ENCODE measurements around the gene CCNI2.

The CCNI2 gene

DNA sequence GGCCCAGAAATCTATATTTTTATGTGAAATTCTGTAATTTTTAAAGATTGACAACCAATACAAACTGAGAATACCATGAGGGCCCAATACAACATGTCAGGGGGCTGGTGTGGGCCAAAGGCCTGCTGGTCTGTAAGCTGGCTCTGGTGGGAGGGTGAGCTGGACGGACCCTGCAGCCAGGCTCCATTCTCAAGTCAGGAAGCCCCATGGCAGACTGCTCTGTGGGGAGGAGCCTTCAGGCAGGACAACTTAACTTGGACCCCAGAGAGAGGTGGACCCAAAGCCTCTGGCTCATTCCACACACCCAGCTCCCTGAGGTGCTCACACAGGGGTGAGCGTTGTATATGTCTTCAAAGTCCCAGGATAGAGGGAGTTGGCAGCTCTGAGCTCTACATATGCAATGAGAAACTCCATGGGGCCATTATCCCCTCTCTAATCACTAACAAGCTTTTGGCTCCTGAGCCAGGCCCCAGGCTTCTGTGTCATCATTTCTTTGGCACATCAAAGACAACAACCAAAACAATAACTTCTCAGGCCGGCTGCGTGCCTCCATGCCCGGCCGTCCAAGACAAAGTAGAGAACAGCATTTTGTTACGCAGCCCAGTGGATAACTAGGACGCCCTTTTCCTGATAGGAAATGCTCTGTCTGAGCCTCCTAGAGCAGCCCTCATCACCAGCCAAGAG, 23.4 kb downstream of the CCNI2 start:
- H3K27ac ChIP-seq (ENCODE audit: low read length), result no peak overlapping the region
- no peak overlapping the region for H3K9ac ChIP-seq (ENCODE audit: low read depth, low read length)

DNA sequence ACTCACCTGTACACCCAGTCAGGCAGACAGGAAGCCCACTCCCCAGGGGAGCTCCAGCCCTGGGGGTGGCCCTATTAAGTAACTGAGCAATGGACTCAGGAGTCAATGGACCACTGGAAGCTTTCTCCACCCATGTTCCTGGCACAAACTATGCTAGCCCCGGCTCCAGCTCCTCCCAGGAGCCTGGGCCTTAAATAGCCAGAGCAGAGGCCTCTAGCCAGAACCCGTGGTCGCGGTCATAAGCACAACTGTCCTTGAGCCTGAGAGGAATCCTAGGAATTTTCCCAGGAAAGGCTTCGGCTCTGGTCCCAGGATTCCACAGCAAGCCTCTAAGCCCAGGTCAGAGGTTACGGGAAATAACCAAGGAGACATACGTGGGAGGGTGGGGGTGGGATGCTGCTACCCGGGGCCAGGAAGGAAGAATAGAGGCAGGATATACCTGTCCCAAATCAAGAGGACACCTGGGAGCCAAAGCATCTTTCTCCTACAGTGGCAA, 24.3 kb downstream of the CCNI2 start:
- Histone ChIP-seq H3K27me3 (ENCODE audit: insufficient read depth, low read length) (peaks cover 27% of the 10 kb centered on the region), H3K36me3 (ENCODE audit: insufficient read depth, low read depth, low read length) (no peaks in the 10 kb centered on the region), H3K4me1 (ENCODE audit: insufficient read depth, low read length) (peaks cover 28% of the 10 kb centered on the region), H3K27ac (ENCODE audit: low read length) (no peak overlapping the region), H3K4me3 (ENCODE audit: low read length) (no peak overlapping the region), H3K9ac (ENCODE audit: low read depth, low read length) (no peak overlapping the region), H3K9me3 (ENCODE audit: insufficient read depth, low read depth, low read length) (no peaks in the 10 kb centered on the region)

More for the DNA sequence above, 23.4 kb downstream of the CCNI2 start:
- Histone ChIP-seq H3K4me3 (ENCODE audit: low read length) (no peak overlapping the region), H3K9me3 (ENCODE audit: insufficient read depth, low read depth, low read length) (no peaks in the 10 kb centered on the region), H3K27me3 (ENCODE audit: insufficient read depth, low read length) (peaks cover 18% of the 10 kb centered on the region), H3K36me3 (ENCODE audit: insufficient read depth, low read depth, low read length) (no peaks in the 10 kb centered on the region), H3K4me1 (ENCODE audit: insufficient read depth, low read length) (peaks cover 23% of the 10 kb centered on the region)

DNA sequence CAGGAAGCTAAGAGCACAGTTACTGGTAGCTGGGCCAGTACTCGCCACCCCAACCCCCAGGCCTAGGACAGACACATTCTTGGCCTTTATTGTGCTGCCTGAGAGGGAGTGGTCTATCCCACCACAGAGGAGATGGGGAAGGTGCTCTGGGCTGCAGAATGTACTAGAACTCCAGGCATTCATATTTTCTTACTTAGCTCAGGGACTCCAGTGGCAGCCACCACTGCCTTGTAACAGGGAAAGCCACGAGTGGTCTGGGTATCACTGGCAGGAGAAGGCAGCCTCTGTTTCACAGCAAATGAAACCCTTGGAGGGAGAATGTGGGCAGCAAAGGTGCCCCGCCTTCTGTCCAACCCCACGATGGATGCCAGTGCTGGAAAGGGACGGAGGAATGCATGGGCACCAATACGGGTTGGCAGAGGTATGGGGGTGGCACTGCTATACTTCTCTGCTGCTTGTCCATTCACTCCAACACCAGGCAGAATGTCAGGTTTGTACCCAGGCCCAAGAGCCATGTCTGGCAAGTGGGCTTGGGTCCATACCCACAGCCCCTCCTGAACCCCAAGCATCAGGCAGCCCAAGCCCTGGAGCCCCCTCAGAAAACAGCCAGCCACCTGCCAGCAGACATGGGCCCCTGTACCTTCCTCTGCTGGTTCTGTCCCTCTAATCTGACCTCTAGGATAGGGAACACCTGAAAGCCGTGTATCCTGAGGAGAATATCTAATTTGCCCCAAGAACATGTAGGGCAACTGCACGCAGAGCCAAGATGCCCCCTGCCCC, 25.3 kb downstream of the CCNI2 start:
- H3K9ac ChIP-seq (ENCODE audit: low read depth, low read length), result no peak overlapping the region
- H3K9me3 ChIP-seq (ENCODE audit: insufficient read depth, low read depth, low read length), result no peaks in the 10 kb centered on the region
- H3K4me3 ChIP-seq (ENCODE audit: low read length), result no peak overlapping the region

DNA sequence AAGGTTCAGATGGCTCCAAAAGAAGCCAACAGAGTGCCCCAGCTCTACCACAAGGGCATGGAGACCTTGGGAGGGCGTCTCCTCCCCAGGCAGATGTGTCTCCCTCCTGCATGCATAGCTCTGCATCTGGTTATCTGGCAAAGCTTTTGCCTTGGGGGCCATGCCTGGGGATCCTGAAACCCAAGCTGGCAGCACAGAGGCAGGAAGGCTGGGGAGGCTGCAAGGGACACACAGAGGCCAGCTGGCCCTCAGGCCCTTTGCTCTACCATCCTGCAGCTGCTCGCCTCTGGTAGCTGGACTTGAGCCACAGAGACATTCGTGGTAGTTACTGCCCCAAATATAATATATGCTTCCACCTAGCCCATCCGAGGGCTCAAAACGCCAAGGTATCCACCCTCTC, 25.9 kb downstream of the CCNI2 start:
- Histone ChIP-seq H3K27ac (ENCODE audit: low read length) (no peak overlapping the region), H3K27me3 (ENCODE audit: insufficient read depth, low read length) (peaks cover 38% of the 10 kb centered on the region), H3K36me3 (ENCODE audit: insufficient read depth, low read depth, low read length) (no peaks in the 10 kb centered on the region), H3K9me3 (ENCODE audit: insufficient read depth, low read depth, low read length) (no peaks in the 10 kb centered on the region), H3K4me1 (ENCODE audit: insufficient read depth, low read length) (peaks cover 28% of the 10 kb centered on the region), H3K9ac (ENCODE audit: low read depth, low read length) (no peak overlapping the region), H3K4me3 (ENCODE audit: low read length) (no peak overlapping the region)

More for the DNA sequence above, 25.3 kb downstream of the CCNI2 start:
- Histone ChIP-seq H3K27ac (ENCODE audit: low read length) (no peak overlapping the region), H3K27me3 (ENCODE audit: insufficient read depth, low read length) (peaks cover 32% of the 10 kb centered on the region), H3K4me1 (ENCODE audit: insufficient read depth, low read length) (peaks cover 28% of the 10 kb centered on the region), H3K36me3 (ENCODE audit: insufficient read depth, low read depth, low read length) (no peaks in the 10 kb centered on the region)

DNA sequence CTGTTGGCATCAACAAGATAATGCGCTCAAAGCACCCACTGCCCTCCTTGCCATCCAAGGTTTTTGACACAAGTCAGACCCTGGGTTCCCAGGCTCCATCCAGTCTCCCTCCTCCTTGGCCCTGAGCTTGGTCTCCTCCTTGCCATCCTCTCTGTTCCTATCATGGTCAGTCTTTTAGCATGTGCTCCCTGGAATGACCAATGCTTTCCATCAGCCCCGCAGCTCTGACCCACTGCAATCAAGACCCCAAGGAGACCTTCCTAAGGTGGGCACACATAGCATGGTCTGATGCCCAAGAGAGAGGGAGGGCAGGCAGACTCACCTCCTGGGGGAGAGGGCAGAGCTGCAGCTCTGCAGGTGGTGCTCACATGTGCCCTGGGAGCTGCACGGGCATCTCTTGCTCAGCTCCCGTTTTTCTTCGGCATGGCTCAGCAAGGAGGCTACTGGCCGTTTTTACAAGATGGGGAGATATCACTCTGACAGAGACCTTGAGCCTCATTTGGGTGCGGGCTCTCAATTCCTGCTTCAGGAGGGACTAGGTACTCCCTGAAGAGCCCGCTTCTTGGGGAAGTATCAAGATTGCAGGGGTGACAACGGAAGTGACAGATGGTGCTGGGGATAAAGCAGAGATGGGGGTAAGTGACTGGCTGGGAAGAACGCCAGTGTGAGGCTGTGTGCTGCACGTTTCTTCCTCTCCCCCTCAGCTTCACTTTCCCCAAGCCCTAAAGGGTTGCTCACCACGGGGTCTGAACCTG, 26.6 kb downstream of the CCNI2 start:
- H3K4me1 ChIP-seq (ENCODE audit: insufficient read depth, low read length), result peaks cover 28% of the 10 kb centered on the region
- no peaks in the 10 kb centered on the region for H3K36me3 ChIP-seq (ENCODE audit: insufficient read depth, low read depth, low read length)
- no peak overlapping the region for H3K9ac ChIP-seq (ENCODE audit: low read depth, low read length)
- no peaks in the 10 kb centered on the region for H3K9me3 ChIP-seq (ENCODE audit: insufficient read depth, low read depth, low read length)
- H3K27me3 ChIP-seq (ENCODE audit: insufficient read depth, low read length), result peaks cover 45% of the 10 kb centered on the region
- H3K4me3 ChIP-seq (ENCODE audit: low read length), result no peak overlapping the region
- no peak overlapping the region for H3K27ac ChIP-seq (ENCODE audit: low read length)

DNA sequence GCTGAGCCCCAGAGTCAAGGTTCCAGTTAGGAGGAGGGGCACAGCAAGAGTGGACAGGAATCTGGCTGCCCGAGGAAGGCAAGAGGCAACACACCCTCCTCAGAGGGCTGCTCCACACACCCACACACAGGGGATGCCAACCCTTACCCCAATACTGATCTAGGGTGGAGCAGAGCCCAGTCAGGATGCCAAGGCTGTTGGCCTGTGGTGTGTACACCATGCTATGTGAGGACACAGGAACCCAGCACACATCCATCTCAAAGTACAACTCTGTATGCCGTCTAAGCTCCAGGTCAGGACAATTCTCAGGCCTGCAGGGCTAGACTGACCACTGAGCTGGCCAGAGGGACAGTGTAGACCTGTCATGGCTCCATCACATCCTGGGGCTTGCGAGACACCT, 27.2 kb downstream of the CCNI2 start:
- Histone ChIP-seq H3K9ac (ENCODE audit: low read depth, low read length) (no peak overlapping the region), H3K36me3 (ENCODE audit: insufficient read depth, low read depth, low read length) (no peaks in the 10 kb centered on the region), H3K27me3 (ENCODE audit: insufficient read depth, low read length) (peaks cover 51% of the 10 kb centered on the region), H3K9me3 (ENCODE audit: insufficient read depth, low read depth, low read length) (no peaks in the 10 kb centered on the region), H3K4me1 (ENCODE audit: insufficient read depth, low read length) (peaks cover 28% of the 10 kb centered on the region), H3K4me3 (ENCODE audit: low read length) (no peak overlapping the region), H3K27ac (ENCODE audit: low read length) (no peak overlapping the region)

DNA sequence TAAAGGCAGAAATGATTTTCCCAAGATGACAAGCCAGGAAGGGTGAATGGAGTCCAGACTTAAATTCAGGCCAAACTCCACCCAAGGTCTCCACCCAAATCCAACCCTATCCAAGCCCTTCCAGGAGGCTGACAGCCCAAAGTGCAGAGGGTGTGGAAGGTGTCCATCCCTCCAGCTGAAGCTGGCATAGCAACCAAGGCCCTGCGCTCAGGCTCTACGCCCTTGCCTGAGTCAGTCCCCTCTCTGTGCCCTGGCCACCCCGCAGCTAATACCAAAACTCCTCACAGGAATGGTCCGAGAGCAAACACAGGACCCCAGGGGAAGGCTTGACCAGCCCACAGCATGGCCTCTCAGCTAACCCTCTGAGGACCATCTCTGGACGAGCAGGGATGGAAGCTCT, 27.7 kb downstream of the CCNI2 start:
- H3K9me3 ChIP-seq (ENCODE audit: insufficient read depth, low read depth, low read length), result no peaks in the 10 kb centered on the region
- H3K4me3 ChIP-seq (ENCODE audit: low read length), result no peak overlapping the region
- no peaks in the 10 kb centered on the region for H3K36me3 ChIP-seq (ENCODE audit: insufficient read depth, low read depth, low read length)
- H3K9ac ChIP-seq (ENCODE audit: low read depth, low read length), result no peak overlapping the region
- H3K4me1 ChIP-seq (ENCODE audit: insufficient read depth, low read length), result peaks cover 28% of the 10 kb centered on the region
- peaks cover 56% of the 10 kb centered on the region for H3K27me3 ChIP-seq (ENCODE audit: insufficient read depth, low read length)
- no peak overlapping the region for H3K27ac ChIP-seq (ENCODE audit: low read length)

DNA sequence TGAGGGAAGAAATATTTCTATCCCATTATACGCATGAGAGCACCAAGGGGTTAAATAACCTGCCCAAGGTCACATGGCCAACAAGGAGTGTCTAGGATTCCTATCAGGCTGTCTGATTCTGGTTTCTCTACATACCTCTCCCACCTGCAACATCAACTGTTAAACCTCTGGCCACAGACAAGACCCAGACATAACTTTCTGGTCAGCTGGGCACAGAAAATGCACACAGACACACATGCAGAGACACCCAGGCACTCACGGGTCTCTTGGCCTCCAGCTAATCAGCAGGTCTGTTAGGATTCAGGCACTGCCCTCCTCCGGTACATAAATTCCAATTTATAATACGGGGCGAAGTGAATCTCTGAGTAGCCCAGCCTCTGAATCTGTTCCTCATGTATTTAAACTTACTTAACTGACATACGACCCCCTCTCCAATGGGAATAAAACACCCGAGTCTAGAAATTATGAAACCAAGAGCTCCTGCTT, 28.3 kb downstream of the CCNI2 start:
- peaks cover 27% of the 10 kb centered on the region for H3K4me1 ChIP-seq (ENCODE audit: insufficient read depth, low read length)
- H3K27ac ChIP-seq (ENCODE audit: low read length), result no peak overlapping the region
- peak overlapping the region; percentile 72; the same call in 1 of the 2 replicates for H3K4me3 ChIP-seq (ENCODE audit: low read length)
- no peak overlapping the region for H3K9ac ChIP-seq (ENCODE audit: low read depth, low read length)
- H3K36me3 ChIP-seq (ENCODE audit: insufficient read depth, low read depth, low read length), result no peaks in the 10 kb centered on the region
- H3K9me3 ChIP-seq (ENCODE audit: insufficient read depth, low read depth, low read length), result no peaks in the 10 kb centered on the region
- peaks cover 57% of the 10 kb centered on the region for H3K27me3 ChIP-seq (ENCODE audit: insufficient read depth, low read length)

DNA sequence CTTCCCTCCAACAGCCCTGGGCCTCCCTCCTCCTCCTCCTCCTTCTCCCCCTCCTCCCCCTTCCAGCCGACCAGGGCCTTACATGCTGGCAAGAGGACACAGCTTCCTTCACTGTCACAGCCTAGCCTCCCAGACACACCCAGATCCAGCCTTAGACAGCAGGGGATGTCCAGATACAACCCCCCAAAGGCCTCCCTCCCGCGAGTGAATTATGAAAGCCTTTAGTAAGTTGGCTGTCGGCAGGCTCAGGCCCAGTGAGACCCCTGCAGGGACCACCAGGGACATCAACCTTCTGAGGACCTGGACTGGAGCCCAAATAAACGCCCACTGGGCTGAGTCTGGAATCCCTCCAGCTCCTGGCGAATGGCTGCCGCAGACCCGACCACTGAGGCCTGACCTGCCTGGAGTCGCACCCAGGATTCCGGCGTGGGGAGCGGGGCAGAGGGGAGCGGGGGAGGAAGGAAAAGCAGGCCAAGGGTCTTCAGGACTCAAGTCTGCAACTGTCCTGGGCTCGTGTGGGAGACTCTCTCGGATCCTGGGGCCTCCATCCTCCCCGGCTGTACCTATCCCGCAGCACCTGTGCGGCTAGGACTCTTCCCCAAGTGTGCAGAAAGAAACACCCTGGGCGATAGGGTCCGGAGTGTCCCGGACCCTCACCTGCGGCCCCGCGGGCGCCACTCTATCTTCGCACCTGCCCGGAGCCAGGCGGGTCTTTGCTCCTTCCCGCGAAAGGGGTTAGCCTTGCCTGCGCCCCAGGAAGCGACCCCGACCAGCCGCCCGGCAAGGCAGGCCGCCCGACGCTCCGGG, 29.1 kb downstream of the CCNI2 start:
- Histone ChIP-seq H3K27ac (ENCODE audit: low read length) (no peak overlapping the region), H3K4me3 (ENCODE audit: low read length) (peak overlapping the region; percentile 72), H3K9ac (ENCODE audit: low read depth, low read length) (peak overlapping the region; percentile 15; the same call in 1 of the 2 replicates), H3K36me3 (ENCODE audit: insufficient read depth, low read depth, low read length) (no peaks in the 10 kb centered on the region), H3K27me3 (ENCODE audit: insufficient read depth, low read length) (peaks cover 63% of the 10 kb centered on the region), H3K9me3 (ENCODE audit: insufficient read depth, low read depth, low read length) (no peaks in the 10 kb centered on the region), H3K4me1 (ENCODE audit: insufficient read depth, low read length) (peaks cover 19% of the 10 kb centered on the region)

DNA sequence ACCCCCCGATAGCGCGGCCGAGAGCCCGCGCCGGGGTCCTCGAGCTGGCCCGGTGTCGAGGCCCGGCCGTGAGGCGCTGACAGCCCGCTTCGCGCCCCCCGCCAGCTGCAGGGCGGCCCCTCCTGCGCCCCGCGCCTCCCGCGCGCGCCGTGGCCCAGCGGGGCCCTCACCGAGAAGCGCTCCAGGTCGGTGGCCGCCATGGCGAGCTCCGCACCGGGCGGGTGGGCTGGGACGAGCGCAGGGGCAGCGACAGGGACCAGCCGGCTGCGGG, 29.6 kb downstream of the CCNI2 start:
- no peaks in the 10 kb centered on the region for H3K9me3 ChIP-seq (ENCODE audit: insufficient read depth, low read depth, low read length)
- peak overlapping the region; percentile 72; the same call in 1 of the 2 replicates for H3K4me3 ChIP-seq (ENCODE audit: low read length)
- peak overlapping the region; percentile 15; the same call in 1 of the 2 replicates for H3K9ac ChIP-seq (ENCODE audit: low read depth, low read length)
- H3K36me3 ChIP-seq (ENCODE audit: insufficient read depth, low read depth, low read length), result no peaks in the 10 kb centered on the region
- no peak overlapping the region for H3K27ac ChIP-seq (ENCODE audit: low read length)
- H3K4me1 ChIP-seq (ENCODE audit: insufficient read depth, low read length), result peaks cover 14% of the 10 kb centered on the region
- H3K27me3 ChIP-seq (ENCODE audit: insufficient read depth, low read length), result peaks cover 68% of the 10 kb centered on the region
